SKM-1 treated with dmso at 0.1 percent for 144 hours (cell line): ENCODE data around the gene RABGAP1L.
"Not testable (repeated sequence)": the region's sequence is repeated elsewhere in the genome, so short reads cannot be mapped to it uniquely, and the experiment has no call there.

ENCODE experiments used
- DNase-seq: peaks from one replicate; lab custom pipeline; 2025; ENCODE audit not compliant: unreplicated experiment; lab: John Stamatoyannopoulos, UW

RABGAP1L gene

GRCh38 chr1:174232761-174233160 lies 73.4 kb downstream of the RABGAP1L start:
- no peak for DNase-seq

GRCh38 chr1:174238845-174239501 lies 79.7 kb downstream of the RABGAP1L start:
- DNase-seq, result not testable (repeated sequence)

GRCh38 chr1:174239541-174239940 lies 80.2 kb downstream of the RABGAP1L start:
- no peak for DNase-seq

- no peak for DNase-seq
Measured at GRCh38 chr1:174242856-174243255, 83.5 kb downstream of the RABGAP1L start.

- no peak for DNase-seq
Measured at GRCh38 chr1:174243451-174244000, 84.2 kb downstream of the RABGAP1L start.

- no peak for DNase-seq
Measured at GRCh38 chr1:174244017-174244416, 84.7 kb downstream of the RABGAP1L start.

- DNase-seq, result no peak
Measured at GRCh38 chr1:174247472-174247871, 88.2 kb downstream of the RABGAP1L start.

- DNase-seq, result no peak
Measured at GRCh38 chr1:174248041-174248440, 88.7 kb downstream of the RABGAP1L start.

- not testable (repeated sequence) for DNase-seq
Measured at GRCh38 chr1:174256386-174256785, 97.1 kb downstream of the RABGAP1L start.

- DNase-seq, result peak; percentile 56
Measured at GRCh38 chr1:174258148-174258550, 98.8 kb downstream of the RABGAP1L start.

GRCh38 chr1:174262349-174263241 lies 103.3 kb downstream of the RABGAP1L start:
- DNase-seq, result peak; percentile 28

- DNase-seq, result peak; percentile 37
Measured at GRCh38 chr1:174265282-174265681, 106.0 kb downstream of the RABGAP1L start.

- DNase-seq, result no peak
Measured at GRCh38 chr1:174266476-174266875, 107.2 kb downstream of the RABGAP1L start.

- no peak for DNase-seq
Measured at GRCh38 chr1:174266991-174267612, 107.8 kb downstream of the RABGAP1L start.

GRCh38 chr1:174269989-174270651 lies 110.8 kb downstream of the RABGAP1L start:
- no peak for DNase-seq

- no peak for DNase-seq
Measured at GRCh38 chr1:174273190-174273589, 113.9 kb downstream of the RABGAP1L start.

- DNase-seq, result no peak
Measured at GRCh38 chr1:174273776-174274175, 114.5 kb downstream of the RABGAP1L start.

- no peak for DNase-seq
Measured at GRCh38 chr1:174274452-174274851, 115.1 kb downstream of the RABGAP1L start.

GRCh38 chr1:174274884-174275283 lies 115.6 kb downstream of the RABGAP1L start:
- no peak for DNase-seq

GRCh38 chr1:174276087-174276486 lies 116.8 kb downstream of the RABGAP1L start:
- no peak for DNase-seq

GRCh38 chr1:174284052-174284451 lies 124.7 kb downstream of the RABGAP1L start:
- no peak for DNase-seq
